OCI-LY7 (cell line): ENCODE data around the gene RHOD. TPM values are rescaled to one million over a fixed set of nuclear protein-coding genes. Genes with fewer than 3 reads are reported as not detected.

Experiments
- BruUV-seq: library from RNA; stranded (reverse); fragments of 400-500 nt; replicated peaks from 2 replicates; lab custom pipeline; 2021; lab: Mats Ljungman, UMichigan
- CTCF ChIA-PET: fragments of 300-600 bp; sonication (Branson Sonifier 250); formaldehyde crosslinking; loops from one replicate; lab custom pipeline; 2022; ENCODE audit warnings: antibody characterized with exemption; ENCODE audit not compliant: unreplicated experiment; lab: Charles Lee
- POLR2A ChIA-PET: fragments of 300-600 bp; sonication (Branson Sonifier 250); formaldehyde crosslinking; loops from one replicate; lab custom pipeline; 2022; ENCODE audit warnings: antibody characterized with exemption; lab: Charles Lee
- DNase-seq: peaks from one replicate; pipeline ENCODE4 v3.0.0-alpha.2; 2015; ENCODE audit warnings: low spot score
- H2AFZ ChIP-seq: fragments of 200-600 bp; sonication (generic), shearing (Covaris generic); 2 replicates; pipeline ENCODE4 v1.6.1; 2014; ENCODE audit warnings: mild to moderate bottlenecking, antibody characterized with exemption, low read length, moderate library complexity
- H3K27ac ChIP-seq: fragments of 200-600 bp; sonication (generic); 2 replicates; pipeline ENCODE4 v1.5.1; 2014; ENCODE audit warnings: mixed run types, low read depth, mild to moderate bottlenecking, moderate library complexity, low read length, inconsistent platforms; ENCODE audit not compliant: poor library complexity, severe bottlenecking
- H3K36me3 ChIP-seq: fragments of 200-600 bp; sonication (generic); 2 replicates; pipeline ENCODE4 v1.6.1; 2014; ENCODE audit warnings: mild to moderate bottlenecking, antibody characterized with exemption, low read length, moderate library complexity, mixed read lengths; ENCODE audit not compliant: insufficient read depth
- H3K4me1 ChIP-seq: fragments of 200-600 bp; sonication (generic); 2 replicates; pipeline ENCODE4 v1.5.1; 2014; ENCODE audit warnings: mild to moderate bottlenecking, low read length; ENCODE audit not compliant: insufficient read depth, poor library complexity, severe bottlenecking
- H3K4me2 ChIP-seq: fragments of 200-600 bp; sonication (generic); 2 replicates; pipeline ENCODE4 v1.6.1; 2014; ENCODE audit warnings: mild to moderate bottlenecking, low read length
- H3K4me3 ChIP-seq: fragments of 200-600 bp; sonication (generic); 2 replicates; pipeline ENCODE4 v1.5.1; 2014; ENCODE audit warnings: mild to moderate bottlenecking, low read depth, low read length; ENCODE audit not compliant: poor library complexity, severe bottlenecking
- H3K79me2 ChIP-seq: fragments of 200-600 bp; sonication (generic); 2 replicates; pipeline ENCODE4 v1.6.1; 2016; ENCODE audit warnings: low read depth, mild to moderate bottlenecking, low read length, moderate library complexity, mixed read lengths; ENCODE audit not compliant: insufficient read depth
- H3K9me2 ChIP-seq: fragments of 200-600 bp; sonication (generic); 2 replicates; pipeline ENCODE4 v1.6.1; 2016; ENCODE audit warnings: mild to moderate bottlenecking, low read length, mixed read lengths; ENCODE audit not compliant: insufficient read depth
- H3K9me3 ChIP-seq: fragments of 200-600 bp; sonication (generic); 2 replicates; pipeline ENCODE4 v1.6.1; 2014; ENCODE audit warnings: mild to moderate bottlenecking, mixed run types, low read length, mixed read lengths
- H4K20me1 ChIP-seq: fragments of 200-600 bp; sonication (generic); 2 replicates; pipeline ENCODE4 v1.6.1; 2014; ENCODE audit warnings: mild to moderate bottlenecking, antibody characterized with exemption, low read length, moderate library complexity, mixed read lengths; ENCODE audit not compliant: insufficient read depth
- EZH2phosphoT487 ChIP-seq: fragments of 200-600 bp; sonication (generic); IDR thresholded peaks from 2 replicates; pipeline ENCODE4 v1.6.1; 2018; ENCODE audit warnings: low read depth, borderline replicate concordance, mild to moderate bottlenecking, mixed run types, antibody characterized with exemption, low read length, moderate library complexity, mixed read lengths
- intact Hi-C: fragments of 100-400 bp; cut with micrococcal nuclease; formaldehyde crosslinking; loops from one replicate; pipeline ENCODE4 v1.10.0; 2022; ENCODE audit not compliant: unreplicated experiment
- total RNA-seq, 2 experiments: library from RNA; depleted of rRNA in 1 of 2; stranded (reverse); fragments of >200 nt in 1 of 2; shearing (Covaris generic) in 1 of 2; gene quantifications; 2 replicates each; pipeline ENCODE4 v1.2.3, GENCODE V29; 2014 to 2022
- TF ChIP-seq, protein P1 (sequence below): fragments of 200-600 bp; sonication (generic); conservative IDR thresholded peaks from 2 replicates; pipeline ENCODE4 v1.5.1; 2014; ENCODE audit warnings: mild to moderate bottlenecking, antibody characterized with exemption, low read length, moderate library complexity, mixed read lengths

The RHOD gene
- total RNA-seq, 2 experiments from 2014 or later: not detected

DNA sequence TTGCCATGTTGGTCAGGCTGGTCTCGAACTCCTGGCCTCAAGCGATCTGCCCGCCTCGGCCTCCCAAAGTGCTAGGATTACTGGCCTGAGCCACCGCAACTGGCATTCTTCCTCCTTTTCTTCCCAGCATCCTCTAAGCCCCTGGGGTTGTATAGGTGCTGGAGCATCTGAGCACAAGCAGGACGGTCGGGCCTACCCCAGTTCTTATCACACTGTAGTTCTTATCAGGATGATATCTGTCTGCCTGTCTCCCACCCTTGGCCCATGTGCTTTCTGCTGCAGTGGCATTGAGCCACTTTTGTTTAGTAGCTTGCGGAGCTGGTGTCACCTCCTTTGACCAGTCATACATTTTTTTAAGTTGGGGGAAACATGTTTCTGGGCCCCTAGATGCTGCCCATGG is 1.9 kb downstream of the RHOD start:
- TF ChIP-seq, protein P1, sequence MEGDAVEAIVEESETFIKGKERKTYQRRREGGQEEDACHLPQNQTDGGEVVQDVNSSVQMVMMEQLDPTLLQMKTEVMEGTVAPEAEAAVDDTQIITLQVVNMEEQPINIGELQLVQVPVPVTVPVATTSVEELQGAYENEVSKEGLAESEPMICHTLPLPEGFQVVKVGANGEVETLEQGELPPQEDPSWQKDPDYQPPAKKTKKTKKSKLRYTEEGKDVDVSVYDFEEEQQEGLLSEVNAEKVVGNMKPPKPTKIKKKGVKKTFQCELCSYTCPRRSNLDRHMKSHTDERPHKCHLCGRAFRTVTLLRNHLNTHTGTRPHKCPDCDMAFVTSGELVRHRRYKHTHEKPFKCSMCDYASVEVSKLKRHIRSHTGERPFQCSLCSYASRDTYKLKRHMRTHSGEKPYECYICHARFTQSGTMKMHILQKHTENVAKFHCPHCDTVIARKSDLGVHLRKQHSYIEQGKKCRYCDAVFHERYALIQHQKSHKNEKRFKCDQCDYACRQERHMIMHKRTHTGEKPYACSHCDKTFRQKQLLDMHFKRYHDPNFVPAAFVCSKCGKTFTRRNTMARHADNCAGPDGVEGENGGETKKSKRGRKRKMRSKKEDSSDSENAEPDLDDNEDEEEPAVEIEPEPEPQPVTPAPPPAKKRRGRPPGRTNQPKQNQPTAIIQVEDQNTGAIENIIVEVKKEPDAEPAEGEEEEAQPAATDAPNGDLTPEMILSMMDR: no peak
- TF ChIP-seq EZH2phosphoT487: no peak
- no peaks in the 10 kb centered on the region for H3K4me1 ChIP-seq
- no peaks in the 10 kb centered on the region for H3K9me3 ChIP-seq
- BruUV-seq: no TSS peak
- H3K36me3 ChIP-seq: no peaks in the 10 kb centered on the region
- no peaks in the 10 kb centered on the region for H3K79me2 ChIP-seq
- H2AFZ ChIP-seq: no peak overlapping the region
- no peak overlapping the region for H3K4me2 ChIP-seq
- ChIA-PET POLR2A (interaction anchor here (0.5 kb wide), 1 partner anchor 21 kb away, joined by 5 read pairs; no protein-coding TSS in a partner anchor), CTCF (no interaction called here)
- H3K4me3 ChIP-seq: no peak overlapping the region
- no peak for DNase-seq
- H4K20me1 ChIP-seq: no peaks in the 10 kb centered on the region
- no peak overlapping the region for H3K27ac ChIP-seq
- intact Hi-C loops: no loop called here
- no peaks in the 10 kb centered on the region for H3K9me2 ChIP-seq

DNA sequence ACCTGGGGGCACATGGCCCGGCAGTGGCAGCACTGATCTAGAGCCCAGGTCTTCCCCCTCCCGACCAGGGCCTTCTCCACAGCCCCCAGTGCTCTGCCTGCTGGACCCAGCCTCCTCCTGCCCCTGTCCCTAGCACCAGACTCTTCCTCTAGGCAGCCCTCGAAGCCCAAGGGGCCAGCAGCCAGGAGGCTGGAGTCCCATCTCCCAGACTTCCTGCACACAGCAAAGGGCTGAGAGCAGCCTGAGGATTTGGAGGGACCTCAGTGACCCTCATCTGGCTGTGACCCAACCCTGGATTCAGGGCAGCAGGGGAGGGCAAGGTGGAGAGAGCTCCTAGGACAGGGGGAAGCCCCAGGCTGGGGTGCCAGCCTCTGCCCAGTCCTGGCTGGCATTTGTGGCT is 3.0 kb downstream of the RHOD start:
- intact Hi-C loops: no loop called here
- Histone ChIP-seq H3K36me3 (no peaks in the 10 kb centered on the region), H3K79me2 (no peaks in the 10 kb centered on the region), H3K4me1 (no peaks in the 10 kb centered on the region), H2AFZ (no peak overlapping the region), H3K4me3 (no peak overlapping the region), H3K4me2 (no peak overlapping the region), H3K27ac (no peak overlapping the region), H3K9me2 (no peaks in the 10 kb centered on the region), H3K9me3 (no peaks in the 10 kb centered on the region), H4K20me1 (no peaks in the 10 kb centered on the region)
- DNase-seq: no peak
- TF ChIP-seq, protein P1: no peak
- TF ChIP-seq EZH2phosphoT487: no peak
- ChIA-PET CTCF (no interaction called here), POLR2A (no interaction called here)
- BruUV-seq: no TSS peak

DNA sequence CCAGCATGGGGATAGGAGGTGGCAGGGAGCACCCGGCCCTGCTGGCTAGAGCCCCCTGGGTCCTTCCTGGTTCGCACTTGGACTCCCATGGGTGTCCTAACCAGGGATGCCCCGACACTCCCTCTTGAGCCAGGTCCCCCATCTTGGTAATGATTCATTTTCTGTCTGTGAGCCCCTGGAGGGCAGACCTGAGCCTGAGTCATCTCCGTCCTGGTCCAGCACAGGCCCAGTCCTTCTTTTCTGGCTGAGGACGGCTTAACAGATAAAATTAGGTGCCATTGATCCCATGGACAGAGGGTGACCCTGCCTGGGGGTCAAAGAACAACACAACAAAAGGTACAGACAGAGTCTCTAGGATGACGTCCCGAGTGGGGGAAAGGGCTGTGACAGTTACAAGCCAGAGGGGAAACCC is 3.5 kb downstream of the RHOD start:
- no TSS peak for BruUV-seq
- H3K36me3 ChIP-seq: no peaks in the 10 kb centered on the region
- POLR2A ChIA-PET: no interaction called here
- intact Hi-C loops: no loop called here
- no peak for DNase-seq
- H3K4me1 ChIP-seq: no peaks in the 10 kb centered on the region
- H2AFZ ChIP-seq: no peak overlapping the region
- H3K4me3 ChIP-seq: no peak overlapping the region
- no peaks in the 10 kb centered on the region for H3K79me2 ChIP-seq
- CTCF ChIA-PET: no interaction called here
- no peak overlapping the region for H3K27ac ChIP-seq
- no peaks in the 10 kb centered on the region for H3K9me2 ChIP-seq
- no peak for TF ChIP-seq EZH2phosphoT487
- TF ChIP-seq, protein P1: no peak
- H4K20me1 ChIP-seq: no peaks in the 10 kb centered on the region
- H3K4me2 ChIP-seq: no peak overlapping the region
- no peaks in the 10 kb centered on the region for H3K9me3 ChIP-seq
